Ovary (tissue), 9 donors: ENCODE results near the gene ANKRD27. TPM values are rescaled to one million over a fixed set of nuclear protein-coding genes. Genes with fewer than 3 reads are reported as not detected.

Experiments used
- DNase-seq, 5 donors: peaks; one replicate each; pipeline ENCODE4 v3.0.0-alpha.2; 2019 to 2020
- H3K27ac ChIP-seq, 2 donors: fragments of 200-600 bp; one replicate each; pipeline versions ENCODE4 v1.5.1 to v1.8.0; 2019 to 2022
- H3K27me3 ChIP-seq: fragments of 200-600 bp; one replicate; pipeline ENCODE4 v1.8.0; 2022
- H3K36me3 ChIP-seq: fragments of 200-600 bp; sonication (generic); one replicate; pipeline ENCODE4 v1.5.1; 2019
- H3K4me1 ChIP-seq: one replicate; pipeline ENCODE4 v1.8.1; 2013; ENCODE audit warnings: mild to moderate bottlenecking, moderate library complexity; ENCODE audit not compliant: insufficient read depth
- H3K4me3 ChIP-seq: fragments of 200-600 bp; sonication (generic); one replicate; pipeline ENCODE4 v1.5.1; 2017
- H3K9me3 ChIP-seq, 2 donors: fragments of 200-600 bp in 1 of 2; sonication (generic) in 1 of 2; one replicate each; pipeline versions ENCODE4 v1.5.1 to v1.8.1; 2013 to 2019; ENCODE audit warnings: mild to moderate bottlenecking in 1 of 2, moderate library complexity in 1 of 2
- CTCF ChIP-seq, 3 donors: fragments of 450-650 bp in 2 of 3; fragments of 200-600 bp in 1 of 3; IDR thresholded peaks; one replicate each; pipeline versions ENCODE4 v1.5.1 to v1.8.0; 2016 to 2022; ENCODE audit warnings: antibody characterized with exemption in 3 of 3, mild to moderate bottlenecking in 1 of 3
- EP300 ChIP-seq: sonication (generic); formaldehyde crosslinking; IDR thresholded peaks from one replicate; pipeline ENCODE4 v1.6.1; 2017; ENCODE audit warnings: antibody characterized with exemption
- POLR2A ChIP-seq: fragments of 450-650 bp; IDR thresholded peaks from one replicate; pipeline ENCODE4 v1.6.1; 2017; ENCODE audit warnings: antibody characterized with exemption, mild to moderate bottlenecking, moderate library complexity
- WGBS, 3 donors: extraction: QIAGEN DNeasy Blood & Tissue Kit in 1 of 3; methylation state at CpG; one replicate each; pipeline versions ENCODE4 v1.1.5 to v1.1.7; 2013 to 2017; 5-methylcytosine and 5-hydroxymethylcytosine counted together
- intact Hi-C, 4 donors: fragments of 100-400 bp; cut with DNase I; formaldehyde crosslinking; loops; one replicate each; pipeline versions ENCODE4 v1.11.0 to v1.15.1; 2022 to 2023
- polyA plus RNA-seq, 2 donors: library from polyadenylated mRNA; stranded (reverse); fragments of 200-250 nt in 1 of 2; fragments of 350-450 nt in 1 of 2; fragmentation: Illumina TruSeq in 1 of 2; extraction: RNeasy Lipid Tissue Mini Kit (QIAGEN cat#74804) in 1 of 2; gene quantifications; one replicate each; pipeline ENCODE4 v1.2.3, GENCODE V29; 2013 to 2014
- total RNA-seq, 7 donors: library from RNA; depleted of rRNA in 2 of 7; stranded (reverse); fragments of >200 nt in 2 of 7; fragmentation: NEBNext Ultra II Directional in 3 of 7; extraction: Animal tissue kit (Norgen Biotek cat#: 25700) in 3 of 7; gene quantifications; one replicate each; pipeline versions ENCODE4 v1.1.0 to v1.2.4, GENCODE V29; 2016 to 2023
- donor health status: DM: no; HTN: no; CAD: no; lungs with moderate emphysema.
- donor health status: DM: no; HTN: no; CAD: no.
- donor health status: Bipolar disorder and iron deficiency.
- donor health status: DM: yes; HTN: yes; CAD: no.
- donor health status: DM: no; HTN: no; CAD: no.
- donor health status: DM: yes; HTN: yes; CAD: no.

ANKRD27 gene
- total and polyA plus RNA-seq, 9 donors: 9.9 to 33.6 (median 21.9) TPM

- Histone ChIP-seq H3K27me3 (peaks cover 7% of the 10 kb centered on the region), H3K4me3 (no peak overlapping the region)
These were observed 1.4 kb downstream of the ANKRD27 start for GRCh38 chr19:32673573-32673972.

GRCh38 chr19:32672841-32673240, 2.1 kb downstream of the ANKRD27 start:
- intact Hi-C loops: no loop called here
- no peak for DNase-seq
- peaks cover 2% of the 10 kb centered on the region for H3K4me1 ChIP-seq
- WGBS, 3 donors: 86 to 97% (median 93%) methylated on average over 3 of the region's 3 CpGs
- H3K27ac ChIP-seq: no peak overlapping the region
- no peak overlapping the region for H3K4me3 ChIP-seq
- no peak for TF ChIP-seq POLR2A
- no peak for TF ChIP-seq CTCF (IDR thresholded peaks at IDR 0.05)
- no peak for TF ChIP-seq EP300
- no peaks in the 10 kb centered on the region for H3K9me3 ChIP-seq
- peaks cover 7% of the 10 kb centered on the region for H3K27me3 ChIP-seq
- no peaks in the 10 kb centered on the region for H3K36me3 ChIP-seq

More at GRCh38 chr19:32673573-32673972, 1.4 kb downstream of the ANKRD27 start:
- 85 to 87% (median 86%) methylated on average over 10 of the region's 10 CpGs for WGBS, 3 donors
- H3K36me3 ChIP-seq: no peaks in the 10 kb centered on the region
- no peaks in the 10 kb centered on the region for H3K9me3 ChIP-seq
- peaks cover 2% of the 10 kb centered on the region for H3K4me1 ChIP-seq
- intact Hi-C loops: no loop called here
- TF ChIP-seq EP300: no peak
- no peak for TF ChIP-seq POLR2A
- TF ChIP-seq CTCF (IDR thresholded peaks at IDR 0.05): no peak
- H3K27ac ChIP-seq: no peak overlapping the region
- DNase-seq: no peak

- 71 to 85% (median 78%) methylated on average over 14 of the region's 14 CpGs for WGBS, 3 donors
- intact Hi-C loops: no loop called here
- DNase-seq: no peak
- Histone ChIP-seq H3K36me3 (no peaks in the 10 kb centered on the region), H3K4me1 (peaks cover 2% of the 10 kb centered on the region), H3K4me3 (no peak overlapping the region), H3K27me3 (peaks cover 5% of the 10 kb centered on the region), H3K27ac (no peak overlapping the region), H3K9me3 (no peaks in the 10 kb centered on the region)
- no peak for TF ChIP-seq CTCF (IDR thresholded peaks at IDR 0.05)
- no peak for TF ChIP-seq POLR2A
- TF ChIP-seq EP300: no peak
These were observed 2.9 kb downstream of the ANKRD27 start for GRCh38 chr19:32671883-32672593.

- H3K9me3 ChIP-seq: no peaks in the 10 kb centered on the region
- H3K4me1 ChIP-seq: peaks cover 2% of the 10 kb centered on the region
- intact Hi-C loops: no loop called here
- no peak overlapping the region for H3K4me3 ChIP-seq
- H3K27ac ChIP-seq: no peak overlapping the region
- H3K27me3 ChIP-seq: no peaks in the 10 kb centered on the region
- DNase-seq: no peak
- H3K36me3 ChIP-seq: no peaks in the 10 kb centered on the region
- TF ChIP-seq CTCF (IDR thresholded peaks at IDR 0.05) (no peak), POLR2A (no peak), EP300 (no peak)
- WGBS, 3 donors: 91 to 96% (median 93%) methylated on average over 3 of the region's 3 CpGs
These were observed 5.7 kb downstream of the ANKRD27 start for GRCh38 chr19:32669310-32669709.
